Subcutaneous abdominal adipose tissue (tissue), 5 donors: ENCODE results near the gene CD46.
"Not testable (repeated sequence)": the region's sequence is repeated elsewhere in the genome, so short reads cannot be mapped to it uniquely, and the experiment has no call there.

ENCODE experiments used
- H3K27ac ChIP-seq: one replicate; pipeline ENCODE4 v1.7.0; 2013; ENCODE audit warnings: low read depth, mild to moderate bottlenecking, inconsistent platforms, low read length, moderate library complexity
- H3K27me3 ChIP-seq, 5 donors: one replicate each; pipeline ENCODE4 v1.7.0; 2013; ENCODE audit warnings: low read length in 5 of 5, inconsistent platforms in 1 of 5; ENCODE audit not compliant: control insufficient read depth in 5 of 5, insufficient read depth in 4 of 5
- H3K36me3 ChIP-seq, 5 donors: one replicate each; pipeline ENCODE4 v1.7.0; 2013; ENCODE audit warnings: low read length in 5 of 5; ENCODE audit not compliant: control insufficient read depth in 5 of 5, insufficient read depth in 5 of 5
- H3K4me1 ChIP-seq, 5 donors: one replicate each; pipeline ENCODE4 v1.7.0; 2013; ENCODE audit warnings: low read length in 5 of 5, mild to moderate bottlenecking in 3 of 5, moderate library complexity in 1 of 5; ENCODE audit not compliant: control insufficient read depth in 5 of 5, insufficient read depth in 5 of 5
- H3K4me3 ChIP-seq, 5 donors: one replicate each; pipeline ENCODE4 v1.7.0; 2013; ENCODE audit warnings: low read length in 5 of 5, low read depth in 1 of 5
- H3K9ac ChIP-seq, 5 donors: one replicate each; pipeline ENCODE4 v1.7.0; 2013; ENCODE audit warnings: low read length in 5 of 5, mild to moderate bottlenecking in 4 of 5, moderate library complexity in 3 of 5
- H3K9me3 ChIP-seq, 5 donors: one replicate each; pipeline ENCODE4 v1.7.0; 2013; ENCODE audit warnings: low read length in 5 of 5; ENCODE audit not compliant: control insufficient read depth in 5 of 5
- donor health status: healthy.
- donor health status: healthy.
- donor health status: healthy.
- donor health status: healthy.
- donor health status: healthy.

The CD46 gene

DNA sequence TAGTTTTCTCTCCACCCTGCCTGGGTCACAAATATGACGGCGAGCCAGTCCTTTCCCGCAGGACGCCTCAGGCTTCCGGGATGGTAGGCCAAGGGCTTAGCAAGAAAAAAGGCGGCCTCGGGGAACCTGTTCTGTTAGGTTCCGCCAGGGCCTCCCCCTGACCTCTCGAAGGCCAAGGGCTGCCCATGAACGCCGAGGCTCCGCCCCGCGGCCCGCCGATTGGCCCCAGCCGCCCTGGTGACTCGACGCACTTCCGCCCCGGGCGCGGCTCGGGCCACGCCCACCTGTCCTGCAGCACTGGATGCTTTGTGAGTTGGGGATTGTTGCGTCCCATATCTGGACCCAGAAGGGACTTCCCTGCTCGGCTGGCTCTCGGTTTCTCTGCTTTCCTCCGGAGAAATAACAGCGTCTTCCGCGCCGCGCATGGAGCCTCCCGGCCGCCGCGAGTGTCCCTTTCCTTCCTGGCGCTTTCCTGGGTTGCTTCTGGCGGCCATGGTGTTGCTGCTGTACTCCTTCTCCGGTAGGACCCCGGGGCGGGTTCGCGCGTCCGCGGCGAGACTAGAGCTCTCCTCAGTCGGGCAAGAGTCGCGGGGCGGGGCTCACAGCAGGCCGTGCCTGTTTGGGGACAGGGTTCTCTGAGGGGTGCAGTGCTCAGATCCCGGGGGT, at the start of gene CD46:
TSS of gene CD46 (plus strand) at position 265 of the 666 bp plus-strand sequence. CDS start at position 424, 159 bp downstream.
- H3K4me3 ChIP-seq = peak within 1 kb of the TSS; percentile 89 to 98 (median 91)
- peaks cover 11 to 58% (median 45%) of the 10 kb centered on the region in 5 donors for H3K4me1 ChIP-seq

DNA sequence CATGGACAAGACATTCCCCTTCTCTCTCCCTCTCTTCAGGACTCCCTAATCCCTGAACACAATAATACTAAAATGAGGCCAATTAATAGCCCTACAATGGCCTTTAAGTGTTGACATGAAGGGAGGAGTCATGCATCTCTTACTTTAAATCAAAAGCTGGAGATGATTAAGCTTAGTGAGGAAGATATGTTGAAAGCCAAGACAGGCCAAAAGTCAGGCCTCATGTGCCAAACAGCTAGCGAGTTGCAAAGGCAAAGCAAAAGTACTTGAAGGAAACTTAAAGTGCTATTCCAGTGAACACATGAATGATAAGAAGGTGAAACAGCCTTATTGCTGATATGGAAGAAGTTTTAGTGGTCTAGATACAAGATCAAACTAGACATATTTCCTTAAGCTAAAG, 49.5 kb upstream of the CD46 start:
- Histone ChIP-seq H3K9me3 (no peaks in the 10 kb centered on the region), H3K4me1 (peaks cover 0 to 17% (median 4%) of the 10 kb centered on the region in 5 donors), H3K9ac (no peak overlapping the region), H3K36me3 (no peaks in the 10 kb centered on the region), H3K27ac (peak overlapping the region; percentile 28), H3K27me3 (no peaks in the 10 kb centered on the region), H3K4me3 (no peak overlapping the region)

More for the DNA sequence above, at the start of gene CD46:
- H3K9me3 ChIP-seq = no peaks in the 10 kb centered on the region
- peaks cover 0 to 2% (median 0%) of the 10 kb centered on the region in 5 donors for H3K36me3 ChIP-seq
- no peaks in the 10 kb centered on the region for H3K27me3 ChIP-seq
- peak within 1 kb of the TSS; percentile 98 for H3K27ac ChIP-seq
- H3K9ac ChIP-seq = peak within 1 kb of the TSS; percentile 71 to 96 (median 92)

DNA sequence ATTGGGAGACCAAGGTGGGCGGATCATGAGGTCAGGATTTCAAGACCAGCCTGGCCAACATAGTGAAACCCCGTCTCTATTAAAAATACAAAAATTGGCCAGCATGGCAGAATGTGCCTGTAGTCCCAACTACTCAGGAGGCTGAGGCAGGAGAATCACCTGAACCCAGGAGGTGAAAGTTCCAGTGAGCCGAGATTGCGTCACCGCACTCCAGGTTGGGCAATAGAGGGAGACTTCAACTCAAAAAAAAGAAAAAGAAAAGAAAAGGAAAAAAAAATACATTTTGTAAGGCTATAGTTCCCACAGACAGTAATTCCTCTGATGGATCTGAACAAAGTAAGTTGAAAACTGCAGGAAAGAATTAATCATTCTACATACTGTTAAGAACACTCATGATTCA, 48.1 kb upstream of the CD46 start:
- Histone ChIP-seq H3K36me3 (no peaks in the 10 kb centered on the region), H3K27me3 (no peaks in the 10 kb centered on the region), H3K4me3 (no peak overlapping the region), H3K4me1 (peaks cover 0 to 17% (median 4%) of the 10 kb centered on the region in 5 donors), H3K27ac (no peak overlapping the region), H3K9me3 (no peaks in the 10 kb centered on the region), H3K9ac (no peak overlapping the region)

DNA sequence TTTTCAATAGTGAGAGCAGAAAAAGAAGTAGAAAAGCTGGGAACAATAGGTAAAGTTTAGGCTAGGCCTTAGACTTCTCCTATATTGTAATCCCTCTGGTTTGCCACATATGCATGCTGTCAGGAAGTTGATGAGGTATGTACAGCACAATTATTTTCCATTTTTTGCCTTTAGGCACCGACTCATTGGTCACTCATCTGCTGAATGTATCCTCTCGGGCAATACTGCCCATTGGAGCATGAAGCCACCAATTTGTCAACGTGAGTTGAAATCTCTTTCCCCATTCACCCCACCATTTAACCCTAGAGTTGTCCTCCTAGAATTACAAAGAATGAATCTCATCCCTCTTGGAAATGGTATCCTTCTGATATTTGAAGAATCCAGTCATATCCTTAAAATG, 43.9 kb upstream of the CD46 start:
- not testable (repeated sequence) for H3K4me3 ChIP-seq, H3K27ac ChIP-seq, H3K27me3 ChIP-seq, H3K4me1 ChIP-seq, H3K9ac ChIP-seq, H3K36me3 ChIP-seq, H3K9me3 ChIP-seq

DNA sequence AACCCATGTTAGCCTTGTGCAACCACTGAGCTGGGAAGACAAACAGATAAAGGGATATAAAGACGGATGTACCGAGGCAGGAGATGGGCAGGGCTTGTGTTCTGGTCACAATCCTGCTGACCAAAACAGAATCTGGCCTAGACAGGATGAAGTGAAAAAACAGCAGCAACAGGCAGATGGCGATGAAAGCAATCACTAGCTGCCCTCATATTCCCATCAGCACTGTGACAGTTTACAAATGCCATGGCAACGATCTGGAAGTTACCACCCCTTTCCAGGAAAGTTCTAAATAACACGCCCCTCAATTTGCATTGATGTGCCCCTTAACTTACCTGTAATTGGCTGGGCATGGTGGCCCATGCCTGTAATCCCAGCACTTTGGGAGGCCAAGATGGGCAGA, 40.6 kb upstream of the CD46 start:
- Histone ChIP-seq H3K9me3 (no peaks in the 10 kb centered on the region), H3K36me3 (no peaks in the 10 kb centered on the region), H3K9ac (no peak overlapping the region), H3K4me3 (no peak overlapping the region), H3K4me1 (no peaks in the 10 kb centered on the region), H3K27ac (no peak overlapping the region), H3K27me3 (no peaks in the 10 kb centered on the region)

DNA sequence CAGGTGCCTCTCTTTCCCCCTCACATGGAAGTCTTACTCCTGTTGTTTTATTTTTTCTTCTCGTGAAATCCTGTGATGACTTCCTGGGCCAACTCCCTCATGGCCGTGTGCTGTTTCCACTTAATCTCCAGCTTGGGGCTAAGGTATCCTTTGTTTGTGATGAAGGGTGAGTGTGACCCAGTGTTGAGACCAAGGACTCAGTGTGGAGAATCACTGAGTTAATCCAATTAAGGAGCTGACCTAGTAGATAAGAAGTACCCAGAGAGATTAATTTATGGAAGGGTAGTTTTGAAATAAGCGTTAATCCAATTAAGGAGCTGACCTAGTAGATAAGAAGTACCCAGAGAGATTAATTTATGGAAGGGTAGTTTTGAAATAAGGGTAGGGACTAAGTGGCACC, 39.2 kb upstream of the CD46 start:
- not testable (repeated sequence) for H3K36me3 ChIP-seq, H3K9ac ChIP-seq, H3K4me1 ChIP-seq, H3K27ac ChIP-seq, H3K27me3 ChIP-seq, H3K4me3 ChIP-seq, H3K9me3 ChIP-seq

DNA sequence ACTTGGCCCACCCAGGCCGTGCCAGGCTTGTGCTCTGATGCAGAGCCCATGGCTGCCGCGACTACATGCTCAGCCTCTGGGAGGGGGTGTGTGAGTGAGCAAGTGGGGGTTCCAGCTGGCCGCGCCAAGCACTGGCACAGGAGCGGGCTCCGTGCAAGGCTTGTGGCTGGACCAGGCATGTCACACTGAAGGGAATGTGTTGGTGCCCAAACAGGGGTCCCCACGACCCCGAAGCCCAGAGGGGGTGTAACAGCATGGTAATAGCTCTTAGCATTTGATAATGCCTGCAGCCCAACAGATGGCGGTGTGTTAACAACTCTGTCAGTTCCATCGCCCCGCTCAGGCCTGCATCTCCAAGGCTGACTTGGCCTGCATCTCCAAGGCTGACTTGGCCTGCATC, 38.3 kb upstream of the CD46 start:
- no peak overlapping the region for H3K4me3 ChIP-seq
- H3K4me1 ChIP-seq = no peaks in the 10 kb centered on the region
- H3K27ac ChIP-seq = no peak overlapping the region
- no peaks in the 10 kb centered on the region for H3K9me3 ChIP-seq
- H3K27me3 ChIP-seq = no peaks in the 10 kb centered on the region
- no peaks in the 10 kb centered on the region for H3K36me3 ChIP-seq
- H3K9ac ChIP-seq = no peak overlapping the region

DNA sequence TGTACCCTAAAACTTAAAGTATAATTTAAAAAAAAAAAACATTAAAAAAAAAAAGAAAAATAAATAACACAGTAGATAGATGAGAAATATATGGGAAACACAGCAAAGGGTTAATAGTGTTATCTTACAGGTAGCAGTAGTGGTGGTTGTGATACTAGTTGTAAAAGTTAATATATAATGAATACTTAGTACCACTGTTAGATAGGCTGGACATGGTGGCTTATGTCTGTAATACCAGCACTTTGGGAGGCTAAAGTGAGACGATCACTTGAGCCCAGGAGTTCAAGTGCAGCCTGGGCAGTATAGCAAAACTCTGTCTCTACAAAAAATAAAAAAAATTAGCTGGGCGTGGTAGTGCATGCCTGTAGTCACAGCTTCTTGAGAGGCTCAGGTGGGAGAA, 32.6 kb upstream of the CD46 start:
- Histone ChIP-seq H3K4me3 (no peak overlapping the region), H3K27ac (no peak overlapping the region), H3K9ac (no peak overlapping the region), H3K4me1 (peaks cover 0 to 3% (median 0%) of the 10 kb centered on the region in 5 donors), H3K9me3 (no peaks in the 10 kb centered on the region), H3K27me3 (no peaks in the 10 kb centered on the region), H3K36me3 (no peaks in the 10 kb centered on the region)

DNA sequence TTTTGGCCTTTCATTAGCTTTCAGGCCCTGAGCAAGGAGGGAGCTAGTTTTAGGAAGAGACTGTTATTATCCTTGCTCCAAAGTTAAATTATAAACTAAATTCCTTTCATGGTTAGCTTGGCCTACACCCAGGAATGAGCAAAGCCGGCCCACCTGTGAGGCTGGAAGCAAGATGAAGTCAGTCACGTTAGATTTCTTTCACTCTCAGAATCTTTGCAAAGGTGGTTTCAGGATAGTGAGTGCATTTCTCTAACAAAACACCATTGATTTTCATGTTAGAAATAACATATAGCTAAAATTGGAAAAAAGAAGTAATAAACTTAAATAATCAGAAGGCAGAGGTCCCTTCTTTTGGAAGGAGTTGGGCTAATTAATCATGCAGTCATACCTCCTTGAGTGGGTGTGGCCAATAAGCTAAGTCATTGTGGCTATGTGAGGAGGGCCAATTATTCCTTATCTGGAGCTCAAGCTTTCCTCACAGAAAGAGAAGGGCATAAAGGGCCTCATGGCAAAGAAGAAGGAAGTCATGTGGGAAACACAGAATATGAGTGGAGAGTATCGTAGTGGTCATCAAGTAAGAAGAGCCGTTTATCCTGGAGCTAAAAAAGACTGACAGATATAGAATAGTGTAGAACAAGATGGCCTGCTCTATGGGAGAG, 23.5 kb upstream of the CD46 start:
- not testable (repeated sequence) for H3K27me3 ChIP-seq, H3K36me3 ChIP-seq, H3K4me1 ChIP-seq, H3K27ac ChIP-seq, H3K9ac ChIP-seq, H3K9me3 ChIP-seq, H3K4me3 ChIP-seq

DNA sequence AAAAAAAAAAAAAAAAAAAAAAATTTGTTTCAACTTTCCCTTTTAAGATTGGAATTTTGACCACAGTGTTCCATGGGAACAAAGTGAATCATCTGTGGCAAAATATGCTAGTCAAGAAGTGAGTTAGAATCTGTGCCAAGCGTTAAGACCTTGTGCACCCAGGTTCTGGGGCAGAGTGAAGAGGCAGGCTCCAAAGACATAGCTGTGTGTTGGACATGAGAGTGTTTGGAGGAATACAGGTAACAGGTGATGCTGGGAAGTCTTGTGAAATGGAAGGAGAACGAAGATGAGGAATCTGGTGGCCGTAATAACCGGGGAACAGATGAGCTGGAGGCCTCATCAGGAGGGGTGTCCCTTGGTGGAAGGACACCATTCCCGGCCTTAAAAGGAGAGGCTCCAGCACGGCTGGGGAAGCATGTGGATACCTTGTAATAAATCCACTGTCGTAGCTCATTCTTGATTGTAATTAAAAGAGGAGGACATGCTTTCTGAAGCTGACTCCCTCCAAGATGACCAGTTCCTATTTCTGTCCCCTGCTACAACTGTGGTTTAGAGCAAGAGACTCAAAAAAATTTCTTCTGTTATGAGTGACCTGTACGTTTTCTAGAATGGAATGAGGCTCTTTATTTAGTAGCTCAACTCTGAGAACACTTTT, 14.2 kb upstream of the CD46 start:
- not testable (repeated sequence) for H3K9ac ChIP-seq, H3K27ac ChIP-seq, H3K9me3 ChIP-seq, H3K4me3 ChIP-seq, H3K27me3 ChIP-seq, H3K36me3 ChIP-seq, H3K4me1 ChIP-seq
